ENCODE data around the gene PAN2. TPM values are rescaled to one million over a fixed set of nuclear protein-coding genes. Genes with fewer than 3 reads are reported as not detected.

The PAN2 gene
- total RNA-seq, 1 donor from 2014 or later, result 20.5 TPM

DNA sequence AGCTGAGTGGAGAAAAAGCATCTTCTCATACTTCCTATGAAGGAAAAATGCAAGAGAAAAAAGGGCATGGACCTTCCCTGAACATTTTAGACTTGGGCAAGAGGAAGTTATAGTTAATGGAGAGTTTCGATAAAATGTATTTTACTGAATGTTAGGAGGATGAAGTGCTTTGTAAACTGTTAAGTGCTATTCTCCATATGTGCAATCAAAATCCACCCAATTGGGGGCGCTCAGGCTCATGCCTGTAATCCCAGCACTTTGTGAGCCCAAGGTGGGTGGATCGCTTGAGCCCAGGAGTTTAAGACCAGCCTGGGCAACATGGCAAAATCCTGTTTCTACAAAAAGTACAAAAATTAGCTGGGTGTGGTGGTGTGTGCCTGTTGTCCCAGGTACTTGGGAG, 16.1 kb downstream of the PAN2 start:
- DNase-seq (ENCODE audit: low read depth) (no peak), FAIRE-seq (no peak)
- Histone ChIP-seq H3K4me3 (ENCODE audit: low read depth, low read length) (no peak overlapping the region), H3K36me3 (ENCODE audit: control insufficient read depth, insufficient read depth, low read length) (peaks cover 8% of the 10 kb centered on the region), H3K27me3 (ENCODE audit: control insufficient read depth, insufficient read depth, low read length) (no peaks in the 10 kb centered on the region)
- TF ChIP-seq, protein P1, sequence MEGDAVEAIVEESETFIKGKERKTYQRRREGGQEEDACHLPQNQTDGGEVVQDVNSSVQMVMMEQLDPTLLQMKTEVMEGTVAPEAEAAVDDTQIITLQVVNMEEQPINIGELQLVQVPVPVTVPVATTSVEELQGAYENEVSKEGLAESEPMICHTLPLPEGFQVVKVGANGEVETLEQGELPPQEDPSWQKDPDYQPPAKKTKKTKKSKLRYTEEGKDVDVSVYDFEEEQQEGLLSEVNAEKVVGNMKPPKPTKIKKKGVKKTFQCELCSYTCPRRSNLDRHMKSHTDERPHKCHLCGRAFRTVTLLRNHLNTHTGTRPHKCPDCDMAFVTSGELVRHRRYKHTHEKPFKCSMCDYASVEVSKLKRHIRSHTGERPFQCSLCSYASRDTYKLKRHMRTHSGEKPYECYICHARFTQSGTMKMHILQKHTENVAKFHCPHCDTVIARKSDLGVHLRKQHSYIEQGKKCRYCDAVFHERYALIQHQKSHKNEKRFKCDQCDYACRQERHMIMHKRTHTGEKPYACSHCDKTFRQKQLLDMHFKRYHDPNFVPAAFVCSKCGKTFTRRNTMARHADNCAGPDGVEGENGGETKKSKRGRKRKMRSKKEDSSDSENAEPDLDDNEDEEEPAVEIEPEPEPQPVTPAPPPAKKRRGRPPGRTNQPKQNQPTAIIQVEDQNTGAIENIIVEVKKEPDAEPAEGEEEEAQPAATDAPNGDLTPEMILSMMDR (IDR thresholded peaks at IDR 0.05; ENCODE audit: insufficient read depth, low read length, severe bottlenecking), result no peak

DNA sequence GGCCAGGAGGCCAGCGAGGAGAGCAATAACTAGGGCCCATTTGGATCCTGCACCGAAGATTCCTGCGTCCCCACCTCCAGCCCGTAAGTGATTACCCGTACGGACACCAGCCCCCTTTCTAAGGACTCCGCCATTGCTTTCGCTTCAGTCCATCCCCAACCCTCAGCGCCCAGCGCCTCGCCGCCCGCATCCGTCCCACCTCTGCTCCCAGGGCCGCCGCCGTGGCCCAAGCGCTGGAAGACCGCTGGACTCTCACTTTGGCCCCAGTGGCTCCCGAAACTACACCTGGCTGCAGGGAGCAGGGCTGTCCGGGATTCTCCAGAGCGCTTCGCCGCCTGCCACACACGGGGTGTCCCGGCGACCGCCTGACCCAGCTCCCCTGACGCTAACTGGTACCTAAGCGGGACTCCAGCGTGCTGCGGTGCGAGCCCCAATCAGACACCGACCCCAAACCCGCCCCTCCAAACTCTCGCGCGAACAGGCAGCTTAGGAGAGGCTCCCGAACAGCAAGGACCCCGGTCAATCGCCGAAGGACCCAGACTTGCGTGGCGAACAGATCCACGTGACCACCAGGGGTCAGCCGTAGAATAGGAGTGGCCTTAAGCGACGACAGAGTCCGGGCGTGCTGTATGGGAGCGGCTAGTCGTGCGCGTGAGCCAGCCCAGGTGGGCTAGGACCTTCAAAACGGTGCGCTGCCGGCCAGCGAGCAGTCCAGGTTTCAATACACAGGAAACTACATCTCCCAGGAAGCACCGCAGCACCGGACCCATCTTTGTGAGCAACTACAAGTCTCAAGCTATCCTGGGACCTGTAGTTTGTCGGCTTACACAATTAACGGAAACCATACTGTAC, 18.0 kb downstream of the PAN2 start, which contains the start of gene CNPY2:
Gene CNPY2, minus strand, starts transcription at position 367 of the 852 bp plus-strand sequence. CDS start 771 bp downstream, outside the sequence.
- Histone ChIP-seq H3K27me3 (ENCODE audit: control insufficient read depth, insufficient read depth, low read length) (no peaks in the 10 kb centered on the region), H3K4me3 (ENCODE audit: low read depth, low read length) (peak within 1 kb of the TSS; percentile 90), H3K36me3 (ENCODE audit: control insufficient read depth, insufficient read depth, low read length) (peaks cover 7% of the 10 kb centered on the region)
- TF ChIP-seq, protein P1 (IDR thresholded peaks at IDR 0.05; ENCODE audit: insufficient read depth, low read length, severe bottlenecking), result no peak
- FAIRE-seq, result peak; percentile 18
- DNase-seq (ENCODE audit: low read depth), result peak; percentile 97

DNA sequence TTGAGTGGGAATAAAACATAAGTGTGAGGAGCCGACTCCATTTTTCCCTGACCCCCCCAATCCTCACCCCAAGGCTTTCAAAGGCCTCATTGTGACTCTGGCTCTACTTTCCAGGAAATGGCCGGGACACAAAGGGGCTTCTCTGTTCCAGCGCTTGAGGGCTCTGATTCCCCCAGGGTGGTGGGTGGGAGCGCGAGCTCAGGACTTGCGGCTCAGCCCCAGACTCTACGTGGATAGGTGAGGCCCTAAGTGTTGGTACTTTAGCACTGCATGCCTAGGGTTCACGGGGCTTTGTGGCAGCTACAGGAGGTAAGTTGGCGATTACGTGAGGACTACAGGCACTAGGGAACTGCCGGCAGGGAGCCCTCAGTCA, 18.6 kb downstream of the PAN2 start:
- no peak for DNase-seq (ENCODE audit: low read depth)
- FAIRE-seq, result no peak
- TF ChIP-seq, protein P1 (IDR thresholded peaks at IDR 0.05; ENCODE audit: insufficient read depth, low read length, severe bottlenecking), result no peak
- H3K27me3 ChIP-seq (ENCODE audit: control insufficient read depth, insufficient read depth, low read length), result no peaks in the 10 kb centered on the region
- peak overlapping the region; percentile 90 for H3K4me3 ChIP-seq (ENCODE audit: low read depth, low read length)
- peaks cover 7% of the 10 kb centered on the region for H3K36me3 ChIP-seq (ENCODE audit: control insufficient read depth, insufficient read depth, low read length)

DNA sequence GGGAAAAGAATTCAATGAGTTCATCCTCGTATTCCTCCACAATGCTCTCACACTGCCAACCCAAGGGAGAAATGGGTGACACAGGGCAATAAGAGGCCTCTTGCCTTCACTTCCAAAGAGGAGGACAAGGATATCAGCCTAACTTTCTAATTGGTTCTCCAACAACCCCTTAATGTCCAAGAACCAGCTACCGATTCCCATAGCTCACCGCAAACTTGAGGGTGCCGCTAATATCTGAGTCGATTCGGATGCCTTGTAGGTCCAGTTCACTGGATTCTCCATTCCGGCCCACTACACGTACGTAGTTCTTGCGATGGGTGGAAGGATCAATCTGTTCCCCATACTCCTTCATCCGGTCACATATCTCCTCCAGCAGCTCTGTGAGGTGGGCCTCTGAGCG, 22.8 kb downstream of the PAN2 start:
- H3K27me3 ChIP-seq (ENCODE audit: control insufficient read depth, insufficient read depth, low read length), result no peaks in the 10 kb centered on the region
- peaks cover 6% of the 10 kb centered on the region for H3K36me3 ChIP-seq (ENCODE audit: control insufficient read depth, insufficient read depth, low read length)
- no peak for FAIRE-seq
- H3K4me3 ChIP-seq (ENCODE audit: low read depth, low read length), result no peak overlapping the region
- no peak for DNase-seq (ENCODE audit: low read depth)
- TF ChIP-seq, protein P1 (IDR thresholded peaks at IDR 0.05; ENCODE audit: insufficient read depth, low read length, severe bottlenecking), result no peak

DNA sequence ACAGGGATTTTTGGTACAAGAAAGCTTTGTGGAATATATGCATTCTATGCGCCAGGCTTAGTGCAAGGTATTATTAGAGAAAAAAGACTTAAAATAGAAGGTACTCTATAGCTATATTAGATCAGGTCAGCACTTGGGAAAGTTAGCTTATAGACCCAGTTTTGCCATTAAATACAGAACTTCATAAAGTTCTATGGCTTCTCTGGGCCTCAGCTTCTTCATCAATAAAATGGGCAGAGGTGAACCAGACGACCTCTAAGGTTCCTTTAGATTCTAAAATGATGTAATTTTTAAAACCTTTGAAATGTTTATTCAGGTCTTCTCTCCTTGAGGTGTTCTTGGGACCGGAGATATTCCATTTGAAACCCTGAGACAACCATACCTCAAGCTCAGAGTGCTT, 25.1 kb downstream of the PAN2 start:
- Histone ChIP-seq H3K4me3 (ENCODE audit: low read depth, low read length) (no peak overlapping the region), H3K36me3 (ENCODE audit: control insufficient read depth, insufficient read depth, low read length) (peaks cover 6% of the 10 kb centered on the region), H3K27me3 (ENCODE audit: control insufficient read depth, insufficient read depth, low read length) (no peaks in the 10 kb centered on the region)
- TF ChIP-seq, protein P1 (IDR thresholded peaks at IDR 0.05; ENCODE audit: insufficient read depth, low read length, severe bottlenecking), result no peak
- DNase-seq (ENCODE audit: low read depth) (no peak), FAIRE-seq (no peak)

All from bronchial epithelial cell (primary cell).